B cell (primary cell): ENCODE results near the gene BCL2. TPM values are rescaled to one million over a fixed set of nuclear protein-coding genes. Genes with fewer than 3 reads are reported as not detected.

Experiments used
- ATAC-seq: fragments of 200-7000 bp; cut with Tn5 transposase; one replicate; pipeline ENCODE4 v1.10.0; 2021; ENCODE audit warnings: low read depth, mild to moderate bottlenecking, moderate number of reproducible peaks, moderate library complexity
- CTCF ChIA-PET: fragments of 350-600 bp; sonication (Branson Sonifier 250); formaldehyde crosslinking; loops from one replicate; lab custom pipeline; 2021; ENCODE audit warnings: antibody characterized with exemption, inconsistent platforms; lab: Charles Lee
- POLR2A ChIA-PET: fragments of 350-600 bp; sonication (Branson Sonifier 250); formaldehyde crosslinking; loops from one replicate; lab custom pipeline; 2021; ENCODE audit warnings: antibody characterized with exemption; lab: Charles Lee
- DNase-seq: peaks from one replicate; pipeline ENCODE4 v3.0.0; 2013
- H2AFZ ChIP-seq: 2 replicates; pipeline ENCODE4 v1.6.1; 2012; ENCODE audit warnings: mild to moderate bottlenecking, low read depth, low read length; ENCODE audit not compliant: insufficient read depth, poor library complexity, severe bottlenecking
- H3K27ac ChIP-seq, 2 donors: 1 replicate in 1 of 2; 2 replicates in 1 of 2; pipeline ENCODE4 v1.5.1; 2012 to 2013; ENCODE audit warnings: low read length in 2 of 2, mild to moderate bottlenecking in 2 of 2, moderate library complexity in 1 of 2
- H3K27me3 ChIP-seq, 4 experiments: fragments of 200-600 bp in 1 of 4; sonication (generic) in 1 of 4; replicated peaks in 1 of 4; 1 replicate in 2 of 4; 2 replicates in 2 of 4; pipeline versions ENCODE4 v1.6.1 to v1.7.0; 2013 to 2016; ENCODE audit warnings: low read length in 3 of 4, mild to moderate bottlenecking in 2 of 4, mixed read lengths in 1 of 4, moderate library complexity in 1 of 4; ENCODE audit not compliant: insufficient read depth in 4 of 4, control insufficient read depth in 3 of 4; ENCODE audit errors: control extremely low read depth in 1 of 4
- H3K36me3 ChIP-seq, 2 experiments: replicated peaks in 1 of 2; 1 replicate in 1 of 2; 2 replicates in 1 of 2; pipeline versions ENCODE4 v1.6.1 to v1.7.1; 2013; ENCODE audit warnings: low read length in 1 of 2; ENCODE audit not compliant: insufficient read depth in 2 of 2, control insufficient read depth in 1 of 2; ENCODE audit errors: control extremely low read depth in 1 of 2, extremely low read depth in 1 of 2
- H3K4me1 ChIP-seq, 2 donors: fragments of 200-600 bp in 1 of 2; sonication (generic) in 1 of 2; 1 replicate in 1 of 2; 2 replicates in 1 of 2; pipeline versions ENCODE4 v1.5.1 to v1.6.1; 2013 to 2017; ENCODE audit warnings: low read length in 2 of 2; ENCODE audit not compliant: control insufficient read depth in 2 of 2, insufficient read depth in 2 of 2
- H3K4me2 ChIP-seq: replicated peaks from 2 replicates; pipeline ENCODE3; 2012; ENCODE audit warnings: mild to moderate bottlenecking, low read depth, low read length; ENCODE audit not compliant: poor library complexity, severe bottlenecking
- H3K4me3 ChIP-seq, 5 experiments: fragments of 200-600 bp in 1 of 5; sonication (generic) in 1 of 5; 1 replicate in 3 of 5; 2 replicates in 2 of 5; pipeline versions ENCODE4 v1.5.1 to v1.7.0; 2011 to 2016; ENCODE audit warnings: low read length in 4 of 5, mild to moderate bottlenecking in 4 of 5, low read depth in 2 of 5, control low read depth in 1 of 5, moderate library complexity in 1 of 5; ENCODE audit not compliant: insufficient read depth in 1 of 5; ENCODE audit errors: control extremely low read depth in 1 of 5, extremely low read depth in 1 of 5
- H3K79me2 ChIP-seq: fragments of 200-600 bp; sonication (generic); one replicate; pipeline ENCODE4 v1.6.0; 2016; ENCODE audit warnings: low read length; ENCODE audit not compliant: control insufficient read depth, insufficient read depth
- H3K9ac ChIP-seq: fragments of 200-600 bp; sonication (generic); 2 replicates; pipeline ENCODE4 v1.6.1; 2017; ENCODE audit warnings: mild to moderate bottlenecking, low read length, moderate library complexity
- H3K9me3 ChIP-seq, 3 donors: one replicate each; pipeline versions ENCODE4 v1.6.1 to v1.7.1; 2013; ENCODE audit warnings: low read length in 2 of 3; ENCODE audit not compliant: control insufficient read depth in 2 of 3, insufficient read depth in 1 of 3; ENCODE audit errors: control extremely low read depth in 1 of 3
- H4K20me1 ChIP-seq: 2 replicates; pipeline ENCODE4 v1.6.0; 2012; ENCODE audit warnings: mild to moderate bottlenecking, low read length; ENCODE audit not compliant: insufficient read depth, control insufficient read depth, poor library complexity, severe bottlenecking
- H3K27ac Mint-ChIP-seq: one replicate; pipeline ENCODE4 v1.8.0; 2021; ENCODE audit warnings: mixed read lengths
- H3K27me3 Mint-ChIP-seq: one replicate; pipeline ENCODE4 v1.8.0; 2021; ENCODE audit warnings: mixed read lengths
- H3K4me1 Mint-ChIP-seq: one replicate; pipeline ENCODE4 v1.8.0; 2021; ENCODE audit warnings: mixed read lengths
- H3K4me3 Mint-ChIP-seq: one replicate; pipeline ENCODE4 v1.8.0; 2021; ENCODE audit warnings: mixed read lengths
- H3K9me3 Mint-ChIP-seq: one replicate; pipeline ENCODE4 v1.8.0; 2022; ENCODE audit warnings: mixed read lengths; ENCODE audit not compliant: insufficient read depth
- EZH2 ChIP-seq: IDR thresholded peaks from 2 replicates; pipeline ENCODE4 v1.6.1; 2012; ENCODE audit warnings: borderline replicate concordance, low read depth, mild to moderate bottlenecking, moderate library complexity, low read length; ENCODE audit not compliant: insufficient read depth, poor library complexity, severe bottlenecking
- WGBS: methylation state at CpG from one replicate; pipeline ENCODE4 v1.1.5; 2013; ENCODE audit warnings: missing lambda C conversion rate; ENCODE audit not compliant: insufficient coverage; 5-methylcytosine and 5-hydroxymethylcytosine counted together
- intact Hi-C: fragments of 100-400 bp; cut with micrococcal nuclease; formaldehyde crosslinking; loops from one replicate; pipeline ENCODE4 v1.10.0; 2022
- polyA plus RNA-seq: library from polyadenylated mRNA; depleted of rRNA; stranded (reverse); fragments of >200 nt; gene quantifications from 2 replicates; pipeline ENCODE4 v1.2.3, GENCODE V29; 2012
- total RNA-seq, 2 donors: library from RNA; stranded (reverse); fragments of 120-200 nt in 1 of 2; gene quantifications; 1 replicate in 1 of 2; 2 replicates in 1 of 2; pipeline versions ENCODE4 v1.2.3 to v1.2.4, GENCODE V29; 2013 to 2022
- TF ChIP-seq, protein P1 (sequence below): fragments of 200-600 bp; IDR thresholded peaks from one replicate; pipeline ENCODE4 v1.8.0; 2022; ENCODE audit warnings: antibody characterized with exemption, mild to moderate bottlenecking

The BCL2 gene
- total and polyA plus RNA-seq, 2 donors (not counting 1 experiment from before 2014, with no cell fraction given): 27.6 to 144 TPM

DNA sequence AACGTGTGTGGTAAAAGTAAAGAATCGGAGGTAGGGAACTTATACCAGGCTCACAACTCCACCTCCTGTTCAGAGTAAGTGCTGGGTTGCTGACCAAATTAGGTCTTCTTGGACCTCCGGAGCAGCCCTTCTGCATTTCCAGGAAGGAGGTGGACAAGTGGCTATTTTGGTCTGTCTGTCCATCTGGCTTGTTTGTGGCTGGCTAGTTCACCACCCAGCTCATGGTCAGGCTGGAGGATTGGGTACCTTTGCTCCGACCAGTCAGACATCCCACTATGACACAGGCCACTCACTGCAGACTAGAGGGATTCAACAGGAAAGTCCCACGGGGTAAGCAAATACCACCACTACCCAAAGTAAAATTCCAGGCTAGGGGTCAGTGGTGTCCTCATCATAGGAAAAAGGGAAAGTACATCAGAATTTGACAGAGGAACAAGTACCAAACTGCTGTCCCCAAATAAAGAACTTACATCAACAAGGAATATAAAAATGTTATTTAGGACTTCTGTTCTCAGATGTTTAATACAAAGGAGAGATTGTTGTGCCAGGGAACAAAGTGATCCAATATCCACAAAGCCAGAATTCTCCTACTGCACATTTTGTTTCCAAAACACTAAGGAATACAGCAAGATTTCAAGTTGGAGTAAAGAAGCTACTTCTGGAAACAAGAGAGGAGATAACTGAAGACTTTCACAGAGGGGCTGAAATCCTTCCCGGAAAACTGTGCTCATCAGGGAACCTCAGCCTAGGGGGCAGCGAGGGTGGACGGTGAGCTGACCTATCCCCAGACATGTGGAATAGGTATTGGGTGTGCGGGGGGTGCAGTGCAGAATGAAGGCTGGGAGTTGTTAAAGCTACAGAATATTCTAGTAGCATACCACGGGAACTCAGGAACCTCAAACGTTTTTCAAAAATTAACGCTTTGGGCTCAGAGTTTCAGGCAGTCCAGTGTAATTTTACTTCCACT lies 56.9 kb downstream of the BCL2 start:
- ChIA-PET CTCF (interaction anchor here (0.9 to 1.3 kb wide), 3 partner anchors 27 to 56 kb away, joined by 3 read pairs; no protein-coding TSS in a partner anchor), POLR2A (interaction anchor here (0.6 kb wide), 1 partner anchor 29 kb away, joined by 4 read pairs; no protein-coding TSS in a partner anchor)
- H3K9me3 Mint-ChIP-seq: no peaks in the 10 kb centered on the region
- ATAC-seq (no peak), DNase-seq (no peak)
- peaks cover 53% of the 10 kb centered on the region for H3K4me1 Mint-ChIP-seq
- peaks cover 2 to 24% of the 10 kb centered on the region in 2 experiments for H3K36me3 ChIP-seq
- no peaks in the 10 kb centered on the region for H3K9me3 ChIP-seq
- WGBS: 93% methylated on average over 5 of the region's 12 CpGs
- no peak overlapping the region for H3K27ac ChIP-seq
- peaks cover 94% of the 10 kb centered on the region for H3K79me2 ChIP-seq
- intact Hi-C loops: no loop called here
- H3K27me3 Mint-ChIP-seq: no peaks in the 10 kb centered on the region
- no peak overlapping the region for H3K4me3 Mint-ChIP-seq
- peaks cover 11 to 14% of the 10 kb centered on the region in 2 donors for H3K4me1 ChIP-seq
- H3K27ac Mint-ChIP-seq: peak overlapping the region; percentile 70
- no peak overlapping the region for H2AFZ ChIP-seq
- H3K9ac ChIP-seq: no peak overlapping the region
- no peaks in the 10 kb centered on the region for H3K27me3 ChIP-seq
- TF ChIP-seq, protein P1, sequence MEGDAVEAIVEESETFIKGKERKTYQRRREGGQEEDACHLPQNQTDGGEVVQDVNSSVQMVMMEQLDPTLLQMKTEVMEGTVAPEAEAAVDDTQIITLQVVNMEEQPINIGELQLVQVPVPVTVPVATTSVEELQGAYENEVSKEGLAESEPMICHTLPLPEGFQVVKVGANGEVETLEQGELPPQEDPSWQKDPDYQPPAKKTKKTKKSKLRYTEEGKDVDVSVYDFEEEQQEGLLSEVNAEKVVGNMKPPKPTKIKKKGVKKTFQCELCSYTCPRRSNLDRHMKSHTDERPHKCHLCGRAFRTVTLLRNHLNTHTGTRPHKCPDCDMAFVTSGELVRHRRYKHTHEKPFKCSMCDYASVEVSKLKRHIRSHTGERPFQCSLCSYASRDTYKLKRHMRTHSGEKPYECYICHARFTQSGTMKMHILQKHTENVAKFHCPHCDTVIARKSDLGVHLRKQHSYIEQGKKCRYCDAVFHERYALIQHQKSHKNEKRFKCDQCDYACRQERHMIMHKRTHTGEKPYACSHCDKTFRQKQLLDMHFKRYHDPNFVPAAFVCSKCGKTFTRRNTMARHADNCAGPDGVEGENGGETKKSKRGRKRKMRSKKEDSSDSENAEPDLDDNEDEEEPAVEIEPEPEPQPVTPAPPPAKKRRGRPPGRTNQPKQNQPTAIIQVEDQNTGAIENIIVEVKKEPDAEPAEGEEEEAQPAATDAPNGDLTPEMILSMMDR: no peak
- TF ChIP-seq EZH2: no peak
- no peak overlapping the region for H3K4me2 ChIP-seq
- no peak overlapping the region for H3K4me3 ChIP-seq
- H4K20me1 ChIP-seq: peaks cover 62% of the 10 kb centered on the region

DNA sequence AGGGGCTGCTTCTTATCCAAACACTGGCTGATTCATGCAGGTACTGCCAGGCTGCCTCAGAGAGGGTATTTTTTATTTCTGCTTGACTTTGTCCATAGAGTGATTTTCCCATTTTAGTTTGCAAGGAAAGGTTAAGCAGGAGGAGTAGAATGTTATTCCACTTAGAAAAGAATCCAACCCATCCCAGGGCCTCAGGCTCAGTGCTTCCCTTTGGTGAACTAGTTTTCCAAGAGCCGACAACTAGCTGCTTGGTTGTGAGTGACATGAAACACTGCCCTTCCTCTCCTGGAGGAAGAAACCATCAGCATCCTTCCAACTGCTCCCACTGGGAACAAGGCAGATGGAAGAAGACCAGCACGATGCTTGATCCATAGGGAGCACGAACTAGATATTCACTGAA lies 58.5 kb downstream of the BCL2 start:
- no peak for ATAC-seq
- H3K36me3 ChIP-seq: peaks cover 2 to 24% of the 10 kb centered on the region in 2 experiments
- ChIA-PET CTCF (interaction anchor here (0.7 to 1.3 kb wide), 4 partner anchors 14 to 57 kb away, joined by 3 read pairs; no protein-coding TSS in a partner anchor), POLR2A (no interaction called here)
- Mint-ChIP-seq H3K4me3 (no peak overlapping the region), H3K27ac (peak overlapping the region; percentile 5), H3K9me3 (no peaks in the 10 kb centered on the region), H3K4me1 (peaks cover 49% of the 10 kb centered on the region), H3K27me3 (no peaks in the 10 kb centered on the region)
- intact Hi-C loops: no loop called here
- no peaks in the 10 kb centered on the region for H3K27me3 ChIP-seq
- no peak for TF ChIP-seq EZH2
- TF ChIP-seq, protein P1: no peak
- no peak overlapping the region for H3K4me2 ChIP-seq
- DNase-seq: no peak
- no peak overlapping the region for H3K9ac ChIP-seq
- H3K27ac ChIP-seq: no peak overlapping the region
- 90% methylated on average over 2 of the region's 3 CpGs for WGBS
- peaks cover 0 to 3% of the 10 kb centered on the region in 2 donors for H3K4me1 ChIP-seq
- H3K79me2 ChIP-seq: peaks cover 90% of the 10 kb centered on the region
- H2AFZ ChIP-seq: no peak overlapping the region
- no peak overlapping the region for H3K4me3 ChIP-seq
- H3K9me3 ChIP-seq: no peaks in the 10 kb centered on the region
- H4K20me1 ChIP-seq: peaks cover 55% of the 10 kb centered on the region
